ENCODE measurements around the gene PLCL2. TPM values are rescaled to one million over a fixed set of nuclear protein-coding genes. Genes with fewer than 3 reads are reported as not detected.
"Not testable (repeated sequence)": the region's sequence is repeated elsewhere in the genome, so short reads cannot be mapped to it uniquely, and the experiment has no call there.

The PLCL2 gene
- total RNA-seq, 1 experiment from 2014 or later = not detected

- no peak for DNase-seq (ENCODE audit: low read depth)
These were observed 226.8 kb downstream of the PLCL2 start for GRCh38 chr3:17111586-17111985.

GRCh38 chr3:17115186-17115585 is 230.4 kb downstream of the PLCL2 start:
- no peak for DNase-seq (ENCODE audit: low read depth)

- no peak for DNase-seq (ENCODE audit: low read depth)
These were observed 231.3 kb downstream of the PLCL2 start for GRCh38 chr3:17116007-17116600.

- DNase-seq (ENCODE audit: low read depth) = no peak
These were observed 234.0 kb downstream of the PLCL2 start for GRCh38 chr3:17118771-17119170.

- no peak for DNase-seq (ENCODE audit: low read depth)
These were observed 234.7 kb downstream of the PLCL2 start for GRCh38 chr3:17119201-17120072.

- DNase-seq (ENCODE audit: low read depth) = no peak
These were observed 235.4 kb downstream of the PLCL2 start for GRCh38 chr3:17120115-17120514.

GRCh38 chr3:17121336-17121735 is 236.6 kb downstream of the PLCL2 start:
- DNase-seq (ENCODE audit: low read depth) = no peak

- DNase-seq (ENCODE audit: low read depth) = no peak
These were observed 238.0 kb downstream of the PLCL2 start for GRCh38 chr3:17122758-17123157.

GRCh38 chr3:17125738-17126442 is 241.1 kb downstream of the PLCL2 start:
- no peak for DNase-seq (ENCODE audit: low read depth)

- not testable (repeated sequence) for DNase-seq (ENCODE audit: low read depth)
These were observed 243.9 kb downstream of the PLCL2 start for GRCh38 chr3:17128671-17129070.

- no peak for DNase-seq (ENCODE audit: low read depth)
These were observed 244.8 kb downstream of the PLCL2 start for GRCh38 chr3:17129556-17129955.

GRCh38 chr3:17130956-17131355 is 246.2 kb downstream of the PLCL2 start:
- no peak for DNase-seq (ENCODE audit: low read depth)

- no peak for DNase-seq (ENCODE audit: low read depth)
These were observed 247.7 kb downstream of the PLCL2 start for GRCh38 chr3:17132286-17133115.

- no peak for DNase-seq (ENCODE audit: low read depth)
These were observed 249.1 kb downstream of the PLCL2 start for GRCh38 chr3:17133632-17134545.

- DNase-seq (ENCODE audit: low read depth) = no peak
These were observed 250.9 kb downstream of the PLCL2 start for GRCh38 chr3:17135696-17136095.

- DNase-seq (ENCODE audit: low read depth) = no peak
These were observed 251.5 kb downstream of the PLCL2 start for GRCh38 chr3:17136136-17136721.

- DNase-seq (ENCODE audit: low read depth) = no peak
These were observed 252.6 kb downstream of the PLCL2 start for GRCh38 chr3:17137321-17137826.

- DNase-seq (ENCODE audit: low read depth) = no peak
These were observed 253.7 kb downstream of the PLCL2 start for GRCh38 chr3:17138246-17139039.
